ENCODE measurements around the gene PALLD.

The PALLD gene

DNA sequence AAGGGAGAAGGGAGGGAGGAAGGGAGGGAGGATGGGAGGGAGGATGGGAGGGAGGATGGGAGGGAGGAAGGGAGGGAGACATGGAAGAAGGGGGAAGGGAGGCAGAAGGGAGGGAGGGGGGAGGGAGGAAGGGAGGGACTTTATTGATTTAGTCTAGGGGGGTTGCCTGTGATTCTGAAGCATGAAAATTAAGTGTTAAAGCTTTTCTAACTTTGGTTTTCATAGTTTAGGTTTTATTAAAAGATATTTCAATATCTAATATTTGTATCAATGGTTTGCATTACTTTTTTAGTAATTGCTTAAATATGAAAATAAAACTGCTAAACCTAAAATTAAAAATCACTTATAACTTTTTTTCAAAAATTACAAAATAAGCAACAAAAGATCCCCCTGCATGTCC lies 2.4 kb downstream of the PALLD start:
- Histone ChIP-seq H3K4me2 (ENCODE audit: low read length) (no peak overlapping the region), H3K36me3 (ENCODE audit: insufficient read depth, low read length) (no peaks in the 10 kb centered on the region), H3K27me3 (ENCODE audit: insufficient read depth, low read length) (no peaks in the 10 kb centered on the region), H3K27ac (ENCODE audit: low read depth, low read length, poor library complexity, severe bottlenecking) (no peak overlapping the region), H2AFZ (ENCODE audit: low read length) (no peak overlapping the region), H3K9ac (ENCODE audit: low read length) (no peak overlapping the region), H3K4me1 (ENCODE audit: insufficient read depth, low read length, severe bottlenecking) (no peaks in the 10 kb centered on the region), H3K79me2 (ENCODE audit: insufficient read depth, low read length) (no peaks in the 10 kb centered on the region), H3K9me2 (ENCODE audit: low read depth, low read length) (no peaks in the 10 kb centered on the region), H3F3A (ENCODE audit: insufficient read depth, low read length) (no peaks in the 10 kb centered on the region), H3K9me3 (ENCODE audit: low read length) (no peaks in the 10 kb centered on the region), H3K4me3 (ENCODE audit: low read depth, low read length, poor library complexity, severe bottlenecking) (no peak overlapping the region), H4K20me1 (ENCODE audit: insufficient read depth, low read length) (no peaks in the 10 kb centered on the region)
- no peak for TF ChIP-seq EZH2 (IDR thresholded peaks at IDR 0.05; ENCODE audit: borderline replicate concordance, low read length)
- TF ChIP-seq, protein P1, sequence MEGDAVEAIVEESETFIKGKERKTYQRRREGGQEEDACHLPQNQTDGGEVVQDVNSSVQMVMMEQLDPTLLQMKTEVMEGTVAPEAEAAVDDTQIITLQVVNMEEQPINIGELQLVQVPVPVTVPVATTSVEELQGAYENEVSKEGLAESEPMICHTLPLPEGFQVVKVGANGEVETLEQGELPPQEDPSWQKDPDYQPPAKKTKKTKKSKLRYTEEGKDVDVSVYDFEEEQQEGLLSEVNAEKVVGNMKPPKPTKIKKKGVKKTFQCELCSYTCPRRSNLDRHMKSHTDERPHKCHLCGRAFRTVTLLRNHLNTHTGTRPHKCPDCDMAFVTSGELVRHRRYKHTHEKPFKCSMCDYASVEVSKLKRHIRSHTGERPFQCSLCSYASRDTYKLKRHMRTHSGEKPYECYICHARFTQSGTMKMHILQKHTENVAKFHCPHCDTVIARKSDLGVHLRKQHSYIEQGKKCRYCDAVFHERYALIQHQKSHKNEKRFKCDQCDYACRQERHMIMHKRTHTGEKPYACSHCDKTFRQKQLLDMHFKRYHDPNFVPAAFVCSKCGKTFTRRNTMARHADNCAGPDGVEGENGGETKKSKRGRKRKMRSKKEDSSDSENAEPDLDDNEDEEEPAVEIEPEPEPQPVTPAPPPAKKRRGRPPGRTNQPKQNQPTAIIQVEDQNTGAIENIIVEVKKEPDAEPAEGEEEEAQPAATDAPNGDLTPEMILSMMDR (IDR thresholded peaks at IDR 0.05; ENCODE audit: low read length) = no peak

DNA sequence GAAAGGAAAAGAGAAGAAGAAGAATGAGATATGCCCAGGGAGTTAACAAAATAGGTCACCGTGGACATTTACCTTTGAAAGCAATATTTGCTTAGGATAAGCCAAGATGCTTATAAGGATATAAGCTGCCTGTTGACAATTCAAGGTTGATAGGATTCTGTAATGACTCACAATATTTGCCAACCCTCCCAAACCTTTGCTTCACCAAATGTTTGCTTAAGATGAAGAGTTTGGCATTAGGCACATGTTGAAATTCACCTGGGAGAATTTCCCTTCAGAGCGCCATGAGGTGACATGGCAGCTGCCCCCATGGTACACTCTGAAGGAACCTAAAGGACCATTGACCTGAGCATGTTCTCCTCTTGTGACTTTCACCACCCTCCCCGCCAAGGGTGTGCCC lies 4.6 kb downstream of the PALLD start:
- no peak overlapping the region for H3K27ac ChIP-seq (ENCODE audit: low read depth, low read length, poor library complexity, severe bottlenecking)
- no peaks in the 10 kb centered on the region for H3K4me1 ChIP-seq (ENCODE audit: insufficient read depth, low read length, severe bottlenecking)
- H2AFZ ChIP-seq (ENCODE audit: low read length) = no peak overlapping the region
- no peaks in the 10 kb centered on the region for H3K9me2 ChIP-seq (ENCODE audit: low read depth, low read length)
- no peak overlapping the region for H3K4me3 ChIP-seq (ENCODE audit: low read depth, low read length, poor library complexity, severe bottlenecking)
- H4K20me1 ChIP-seq (ENCODE audit: insufficient read depth, low read length) = no peaks in the 10 kb centered on the region
- H3K27me3 ChIP-seq (ENCODE audit: insufficient read depth, low read length) = no peaks in the 10 kb centered on the region
- H3K4me2 ChIP-seq (ENCODE audit: low read length) = no peak overlapping the region
- no peaks in the 10 kb centered on the region for H3K9me3 ChIP-seq (ENCODE audit: low read length)
- H3K79me2 ChIP-seq (ENCODE audit: insufficient read depth, low read length) = no peaks in the 10 kb centered on the region
- H3K36me3 ChIP-seq (ENCODE audit: insufficient read depth, low read length) = no peaks in the 10 kb centered on the region
- TF ChIP-seq, protein P1 (IDR thresholded peaks at IDR 0.05; ENCODE audit: low read length) = no peak
- no peak for TF ChIP-seq EZH2 (IDR thresholded peaks at IDR 0.05; ENCODE audit: borderline replicate concordance, low read length)
- H3K9ac ChIP-seq (ENCODE audit: low read length) = no peak overlapping the region
- no peaks in the 10 kb centered on the region for H3F3A ChIP-seq (ENCODE audit: insufficient read depth, low read length)

DNA sequence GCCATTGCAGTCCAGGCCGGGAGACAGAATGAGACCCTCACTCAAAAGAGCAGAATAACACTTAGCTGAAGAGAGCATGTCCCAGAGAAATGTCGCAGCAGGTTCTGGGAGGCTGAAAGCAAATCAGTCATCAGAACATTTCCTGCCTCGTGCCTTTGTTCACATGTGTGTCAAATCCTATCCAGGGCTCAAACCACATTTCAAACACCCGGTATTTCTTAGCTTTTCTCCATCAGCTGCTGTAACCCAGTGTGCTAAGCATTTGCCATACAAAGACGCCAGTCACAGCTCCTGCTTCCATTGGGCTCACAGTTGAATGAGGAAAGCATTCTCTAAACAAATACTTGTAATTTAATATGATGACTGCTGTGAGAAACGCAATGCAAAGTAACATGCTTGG lies 6.0 kb downstream of the PALLD start:
- H3K4me3 ChIP-seq (ENCODE audit: low read depth, low read length, poor library complexity, severe bottlenecking) = no peak overlapping the region
- H3K9me3 ChIP-seq (ENCODE audit: low read length) = no peaks in the 10 kb centered on the region
- no peak overlapping the region for H3K9ac ChIP-seq (ENCODE audit: low read length)
- H3K4me2 ChIP-seq (ENCODE audit: low read length) = no peak overlapping the region
- H3K79me2 ChIP-seq (ENCODE audit: insufficient read depth, low read length) = no peaks in the 10 kb centered on the region
- H3F3A ChIP-seq (ENCODE audit: insufficient read depth, low read length) = no peaks in the 10 kb centered on the region
- TF ChIP-seq EZH2 (IDR thresholded peaks at IDR 0.05; ENCODE audit: borderline replicate concordance, low read length) = no peak
- TF ChIP-seq, protein P1 (IDR thresholded peaks at IDR 0.05; ENCODE audit: low read length) = no peak
- H3K27me3 ChIP-seq (ENCODE audit: insufficient read depth, low read length) = no peaks in the 10 kb centered on the region
- H3K9me2 ChIP-seq (ENCODE audit: low read depth, low read length) = no peaks in the 10 kb centered on the region
- no peaks in the 10 kb centered on the region for H3K4me1 ChIP-seq (ENCODE audit: insufficient read depth, low read length, severe bottlenecking)
- no peak overlapping the region for H2AFZ ChIP-seq (ENCODE audit: low read length)
- no peaks in the 10 kb centered on the region for H3K36me3 ChIP-seq (ENCODE audit: insufficient read depth, low read length)
- no peak overlapping the region for H3K27ac ChIP-seq (ENCODE audit: low read depth, low read length, poor library complexity, severe bottlenecking)
- no peaks in the 10 kb centered on the region for H4K20me1 ChIP-seq (ENCODE audit: insufficient read depth, low read length)
